ENCODE results near the gene AP5S1. TPM values are rescaled to one million over a fixed set of nuclear protein-coding genes. Genes with fewer than 3 reads are reported as not detected.
"Not testable (repeated sequence)": the region's sequence is repeated elsewhere in the genome, so short reads cannot be mapped to it uniquely, and the experiment has no call there.

The AP5S1 gene, protein sequence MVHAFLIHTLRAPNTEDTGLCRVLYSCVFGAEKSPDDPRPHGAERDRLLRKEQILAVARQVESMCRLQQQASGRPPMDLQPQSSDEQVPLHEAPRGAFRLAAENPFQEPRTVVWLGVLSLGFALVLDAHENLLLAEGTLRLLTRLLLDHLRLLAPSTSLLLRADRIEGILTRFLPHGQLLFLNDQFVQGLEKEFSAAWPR
- total RNA-seq, result 10.7 TPM

DNA sequence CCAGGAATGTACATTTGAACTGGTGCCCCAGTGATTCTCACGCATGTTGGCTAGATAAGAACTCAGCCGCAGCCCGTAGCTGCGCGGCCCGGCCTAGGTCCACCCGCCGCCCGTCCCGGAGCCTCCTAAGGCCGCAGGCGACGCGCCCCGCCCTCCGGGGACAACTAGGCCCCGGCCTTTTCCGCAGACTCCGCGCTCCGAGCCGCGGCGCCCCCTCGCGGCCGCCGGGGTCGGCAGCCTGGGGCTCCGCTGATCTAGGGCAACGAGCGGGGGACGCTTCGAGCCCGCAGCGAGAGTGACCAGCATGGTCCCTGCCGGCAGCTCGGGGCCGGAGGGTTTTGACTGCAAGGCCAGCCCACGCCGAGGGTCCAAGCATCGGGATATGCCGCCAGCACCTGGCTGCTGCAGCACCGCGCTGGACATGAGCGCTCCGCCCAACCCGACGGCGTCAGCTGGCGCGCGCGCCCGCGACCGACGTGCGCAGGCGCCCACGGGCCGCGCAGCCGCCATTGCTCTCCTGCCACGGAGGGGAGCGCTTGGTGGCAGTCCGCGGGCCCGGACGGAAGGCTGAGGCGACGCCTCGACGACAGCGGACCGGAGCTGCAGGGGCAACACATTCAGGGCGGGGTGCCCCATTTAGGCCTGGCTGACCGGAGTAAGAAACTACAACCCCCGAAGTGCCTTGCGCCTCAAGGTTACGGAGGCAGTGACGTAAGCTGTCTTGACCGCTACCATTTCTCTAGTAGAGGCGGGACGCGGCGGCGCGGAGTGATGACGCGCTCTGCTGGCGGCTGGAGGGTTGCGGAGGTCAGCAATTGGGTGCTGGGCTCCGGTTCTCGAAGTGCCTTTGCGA is at the start of gene AP5S1:
Gene AP5S1 (plus strand): TSS at position 500 of the 853 bp plus-strand sequence. CDS start 1,571 bp downstream, outside the sequence.
- peak; percentile 87 for ATAC-seq

DNA sequence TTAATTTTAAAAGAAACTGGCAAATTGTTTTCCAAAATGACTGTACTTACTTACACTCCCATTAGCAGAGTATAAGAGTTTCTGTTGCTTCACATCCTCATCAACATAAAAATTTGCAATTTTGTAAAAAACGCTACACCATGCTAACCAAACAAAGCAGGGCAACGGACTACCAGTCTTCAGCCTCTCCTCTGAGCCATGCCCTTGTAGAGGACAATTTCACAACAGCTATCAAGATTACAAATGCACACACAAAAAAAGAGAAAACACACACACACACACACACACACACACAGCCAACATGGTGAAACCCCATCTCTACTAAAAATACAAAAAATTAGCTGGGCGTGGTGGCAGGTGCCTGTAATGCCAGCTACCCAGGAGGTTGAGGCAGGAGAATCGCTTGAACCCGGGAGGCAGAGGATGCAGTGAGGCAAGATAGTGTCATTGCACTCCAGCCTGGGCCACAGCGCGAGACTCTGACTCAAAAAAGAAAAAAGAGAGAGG is 48.7 kb upstream of the AP5S1 start:
- no peak for ATAC-seq

DNA sequence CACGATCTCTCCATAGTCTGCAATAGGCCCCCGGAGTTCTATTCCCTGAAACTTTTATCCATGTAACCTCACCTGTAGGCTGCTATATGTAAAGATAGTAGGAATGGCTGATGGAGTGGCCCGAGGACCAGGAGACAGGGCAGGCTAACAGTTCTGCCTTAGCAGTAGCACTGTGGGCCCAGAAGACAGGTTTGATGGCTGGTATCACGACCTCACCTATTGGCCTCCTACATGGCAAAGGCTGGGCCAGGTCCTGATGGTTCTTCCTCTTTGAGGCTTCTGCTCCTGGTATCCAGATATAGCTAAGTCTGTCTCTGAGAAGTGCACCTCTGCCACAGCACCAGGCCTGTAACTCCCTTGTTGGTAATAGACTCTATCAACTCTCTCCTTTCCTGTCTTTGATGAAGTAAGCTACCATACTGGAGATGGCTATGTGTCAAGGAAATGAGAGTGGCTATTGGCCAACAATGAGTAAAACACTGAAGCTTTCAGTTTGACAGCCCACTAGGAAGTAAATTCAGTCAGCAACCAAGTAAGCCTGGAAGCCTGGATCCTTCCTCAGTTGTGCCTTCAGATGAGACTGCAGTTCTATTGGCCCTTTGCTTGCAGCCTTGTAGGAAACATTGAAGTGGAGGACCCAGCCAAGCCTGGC is 44.8 kb upstream of the AP5S1 start:
- ATAC-seq, result no peak

DNA sequence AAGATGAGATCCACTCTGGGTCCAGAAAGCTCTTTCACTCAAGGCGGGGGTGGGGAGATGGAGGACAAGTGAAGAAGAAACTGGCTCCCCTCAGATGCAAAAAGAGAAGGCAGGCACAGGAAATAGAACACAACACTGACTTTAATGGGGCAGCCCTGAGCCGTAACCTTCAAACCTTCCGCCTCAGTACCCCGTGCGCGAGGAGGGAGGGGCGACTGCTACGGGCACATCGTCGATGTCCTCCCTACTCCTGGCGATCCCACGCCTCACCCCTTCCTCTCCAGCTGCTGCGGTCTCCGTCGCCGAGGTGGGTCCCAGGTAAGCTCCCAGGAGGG is 43.0 kb upstream of the AP5S1 start:
- ATAC-seq, result no peak

- peak; percentile 45 for ATAC-seq
Measured at GRCh38 chr20:3777716-3778629, 42.4 kb upstream of the AP5S1 start.

DNA sequence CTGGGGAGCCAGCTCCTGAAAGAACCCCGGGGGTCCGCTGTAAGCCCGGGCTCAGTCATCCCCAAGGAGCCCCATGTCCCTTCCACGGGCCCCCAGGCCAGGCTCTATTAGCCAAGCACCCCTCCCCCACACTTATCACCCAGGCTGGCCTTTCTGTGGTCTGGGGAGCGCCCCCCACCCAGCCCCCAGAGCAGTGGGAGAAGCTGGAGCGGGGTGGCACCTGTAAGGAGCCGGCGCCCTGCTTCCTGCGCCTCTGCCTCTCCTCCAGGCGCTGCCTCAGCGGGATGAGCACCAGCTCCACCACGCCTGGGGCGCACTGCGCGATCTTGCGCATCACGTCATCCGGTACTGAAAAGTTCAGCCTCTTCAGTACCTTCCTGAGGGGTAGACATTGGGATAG is 41.4 kb upstream of the AP5S1 start:
- ATAC-seq, result no peak

GRCh38 chr20:3781153-3781910 is 39.0 kb upstream of the AP5S1 start, which contains the start of gene SPEF1:
SPEF1 (minus strand) TSS chr20:3781448; CDS start chr20:3781287, 161 bp downstream.
- ATAC-seq, result peak; percentile 62

- no peak for ATAC-seq
Measured at GRCh38 chr20:3782597-3782996, 37.8 kb upstream of the AP5S1 start.

GRCh38 chr20:3783068-3783489 is 37.3 kb upstream of the AP5S1 start:
- peak; percentile 7 for ATAC-seq

DNA sequence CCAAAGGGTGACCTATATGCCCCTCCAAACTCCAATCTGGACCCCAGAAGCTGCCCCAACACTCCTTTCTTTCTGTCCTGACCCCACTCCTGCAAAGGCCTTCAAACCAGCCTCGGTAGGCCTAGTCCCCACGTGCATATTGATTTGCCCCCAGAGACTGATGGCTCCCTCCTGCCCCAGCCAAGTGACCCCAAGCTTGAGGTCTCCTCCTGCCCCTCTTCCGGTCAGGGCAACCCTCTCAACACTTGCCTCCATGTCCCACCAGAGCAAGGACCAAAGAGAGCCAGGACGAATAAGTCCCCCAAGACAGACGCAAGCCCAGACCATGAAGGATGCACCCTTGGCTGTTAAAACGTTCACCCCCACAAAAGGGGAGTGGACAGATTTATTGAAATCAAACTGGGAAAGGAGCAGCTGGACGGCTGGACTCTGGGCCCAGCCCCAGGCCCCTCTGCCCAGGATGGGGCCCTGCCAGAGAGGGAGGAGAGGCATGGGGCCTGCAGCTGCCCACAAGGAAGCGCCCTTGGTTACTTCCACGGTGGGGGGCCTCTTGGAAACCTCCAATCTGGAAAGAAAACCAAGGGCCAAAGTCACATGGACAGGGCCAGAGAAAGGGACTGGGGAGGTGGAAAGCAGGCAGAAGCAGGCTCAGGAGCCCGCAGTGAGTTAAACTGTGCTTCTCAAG is 36.7 kb upstream of the AP5S1 start:
- ATAC-seq, result no peak

DNA sequence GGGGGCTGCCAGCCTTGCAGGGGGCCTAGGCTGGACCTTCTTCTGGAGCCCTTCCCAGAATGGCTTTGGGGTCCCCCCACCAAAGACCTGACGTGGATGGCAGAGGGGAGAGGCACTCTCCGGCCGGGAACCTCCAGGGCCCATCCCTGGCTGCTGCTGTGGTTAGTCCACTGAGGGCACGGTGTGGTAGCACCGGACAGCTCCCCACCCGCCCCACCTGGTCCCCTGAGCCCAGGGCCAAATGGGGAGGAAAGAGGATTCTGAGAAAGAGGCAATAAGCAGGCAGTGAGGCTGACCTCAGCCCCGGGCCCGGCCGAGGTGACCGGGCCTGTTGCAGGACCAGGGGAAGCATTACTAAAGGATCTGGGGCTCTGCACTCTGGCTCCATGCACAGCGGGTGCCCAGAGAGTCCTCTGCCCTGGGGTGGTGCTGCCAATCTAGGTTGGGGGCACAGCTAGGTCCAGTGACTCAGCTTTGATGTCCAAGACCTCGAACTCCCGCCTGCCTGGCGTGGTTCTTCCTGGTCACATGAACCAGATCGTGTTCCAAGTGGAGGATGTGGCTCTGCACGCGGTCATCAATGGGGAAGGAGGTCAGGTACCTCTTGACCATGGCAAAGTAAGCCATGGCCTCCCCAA is 36.0 kb upstream of the AP5S1 start:
- ATAC-seq, result no peak

DNA sequence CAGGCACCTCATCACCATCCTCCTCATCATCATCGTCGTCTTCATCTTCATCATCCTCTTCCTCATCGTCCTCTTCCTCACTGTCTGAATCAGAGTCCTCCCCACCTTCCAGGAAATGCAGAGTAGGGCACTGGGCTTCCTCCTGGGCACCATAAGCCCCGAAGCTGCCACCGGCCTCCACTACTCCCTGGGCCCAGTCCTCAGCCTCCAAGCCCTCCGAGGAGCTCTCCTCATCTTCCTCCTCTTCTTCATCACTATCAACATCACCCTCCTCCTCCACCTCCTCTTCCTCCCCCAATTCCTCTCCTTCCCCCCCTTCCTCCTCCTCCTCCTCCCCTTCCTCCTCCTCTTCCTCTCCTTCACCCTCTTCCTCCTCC is 35.5 kb upstream of the AP5S1 start:
- no peak for ATAC-seq

- peak; percentile 23 for ATAC-seq
Measured at GRCh38 chr20:3785240-3786125, 34.9 kb upstream of the AP5S1 start.

GRCh38 chr20:3786126-3786484 is 34.2 kb upstream of the AP5S1 start:
- ATAC-seq, result peak; percentile 14

GRCh38 chr20:3786665-3787323 is 33.6 kb upstream of the AP5S1 start, which contains the start of gene CENPB:
CENPB (minus strand) TSS chr20:3786740; CDS start chr20:3786483, 257 bp downstream.
- ATAC-seq, result peak; percentile 89

- ATAC-seq, result no peak
Measured at GRCh38 chr20:3787324-3788014, 32.9 kb upstream of the AP5S1 start.

- ATAC-seq, result no peak
Measured at GRCh38 chr20:3788685-3789155, 31.6 kb upstream of the AP5S1 start.

GRCh38 chr20:3789201-3789600 is 31.1 kb upstream of the AP5S1 start:
- ATAC-seq, result not testable (repeated sequence)

Measured in esophagus mucosa (tissue), 1 donor.